Spinal cord (tissue), 10 donors: ENCODE data around the gene ULK4. TPM values are rescaled to one million over a fixed set of nuclear protein-coding genes. Genes with fewer than 3 reads are reported as not detected.

Source experiments
- DNase-seq, 6 donors: peaks; one replicate each; pipeline versions ENCODE4 v3.0.0 to v3.0.0-alpha.2; 2013 to 2015; ENCODE audit warnings: low spot score in 6 of 6, low read depth in 4 of 6
- H3K27ac ChIP-seq: one replicate; pipeline ENCODE4 v1.5.1; 2013; ENCODE audit warnings: low read depth, low read length, control low read depth
- H3K27me3 ChIP-seq: one replicate; pipeline ENCODE4 v1.6.1; 2013; ENCODE audit warnings: low read length; ENCODE audit not compliant: control insufficient read depth, insufficient read depth
- H3K36me3 ChIP-seq: one replicate; pipeline ENCODE4 v1.6.1; 2013; ENCODE audit warnings: low read length; ENCODE audit not compliant: control insufficient read depth, insufficient read depth
- H3K4me1 ChIP-seq: one replicate; pipeline ENCODE4 v1.6.1; 2013; ENCODE audit warnings: low read length; ENCODE audit not compliant: control insufficient read depth, insufficient read depth
- H3K4me3 ChIP-seq: one replicate; pipeline ENCODE4 v1.5.1; 2013; ENCODE audit warnings: low read depth, low read length, control low read depth
- H3K9me3 ChIP-seq: one replicate; pipeline ENCODE4 v1.6.1; 2013; ENCODE audit warnings: low read length; ENCODE audit not compliant: control insufficient read depth, insufficient read depth
- WGBS: methylation state at CpG from one replicate; pipeline ENCODE4 v1.1.5; 2013; ENCODE audit warnings: missing lambda C conversion rate; ENCODE audit not compliant: insufficient coverage; 5-methylcytosine and 5-hydroxymethylcytosine counted together
- polyA plus RNA-seq, 2 donors: library from polyadenylated mRNA; unstranded; fragments of 120-200 nt; gene quantifications; one replicate each; pipeline ENCODE4 v1.2.1, GENCODE V29; 2013; ENCODE audit not compliant: insufficient read length in 2 of 2
- total RNA-seq, 2 donors: library from RNA; depleted of rRNA in 1 of 2; stranded (reverse); fragments of 120-200 nt in 1 of 2; fragments of >200 nt in 1 of 2; gene quantifications; one replicate each; pipeline versions ENCODE4 v1.2.3 to v1.2.4, GENCODE V29; 2013 to 2014
- donor health status: healthy.

The ULK4 gene
- total and polyA plus RNA-seq, 4 donors, result 3.1 to 18.1 (median 9.7) TPM

DNA sequence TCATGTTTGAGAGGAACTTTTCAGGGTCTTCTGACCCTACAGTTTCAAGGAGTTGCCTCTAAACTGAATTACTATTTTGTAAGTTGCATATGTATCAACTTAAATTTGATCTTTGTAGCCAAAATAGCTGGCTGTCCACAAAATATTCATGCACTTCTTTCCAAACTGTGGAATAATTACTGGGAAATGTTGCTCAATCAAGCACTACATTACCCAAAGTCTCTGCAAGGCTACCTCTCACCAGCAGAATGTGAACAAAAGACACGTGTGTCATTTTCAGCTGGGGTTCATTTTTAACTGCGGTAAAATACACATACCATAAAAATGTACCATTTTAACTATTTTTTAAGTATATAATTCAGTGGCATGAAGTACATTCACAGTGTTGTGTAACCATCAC, 442.2 kb downstream of the ULK4 start:
- no peaks in the 10 kb centered on the region for H3K27me3 ChIP-seq
- no peak overlapping the region for H3K27ac ChIP-seq
- no peaks in the 10 kb centered on the region for H3K36me3 ChIP-seq
- H3K4me1 ChIP-seq, result no peaks in the 10 kb centered on the region
- H3K9me3 ChIP-seq, result no peaks in the 10 kb centered on the region
- no peak overlapping the region for H3K4me3 ChIP-seq
- DNase-seq, result no peak
- WGBS, result no CpG with 5 or more reads among the region's 2 CpGs

DNA sequence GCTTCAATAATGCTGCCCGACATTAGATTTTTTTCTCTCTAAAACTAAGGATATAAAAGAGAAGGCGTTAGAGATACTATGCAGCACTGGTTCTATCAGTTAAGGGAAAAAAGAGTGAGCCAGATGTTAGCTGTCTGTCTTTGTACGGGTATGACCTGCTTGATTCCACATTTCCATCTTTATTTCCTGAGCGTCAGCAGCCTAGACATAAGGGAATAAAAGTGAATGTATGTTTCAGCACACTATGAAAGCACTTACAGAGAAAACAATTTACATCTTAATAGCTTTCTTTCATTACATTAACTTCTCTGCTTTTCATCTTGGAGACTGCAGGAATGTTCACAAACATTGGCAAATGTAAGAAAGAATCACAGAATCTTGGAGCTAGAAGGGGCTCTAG, 443.3 kb downstream of the ULK4 start:
- H3K9me3 ChIP-seq, result no peaks in the 10 kb centered on the region
- no peaks in the 10 kb centered on the region for H3K27me3 ChIP-seq
- no peak overlapping the region for H3K27ac ChIP-seq
- no CpG with 5 or more reads among the region's 4 CpGs for WGBS
- DNase-seq, result peak in 2 of 6 donors; percentile 2 to 86
- H3K36me3 ChIP-seq, result no peaks in the 10 kb centered on the region
- no peak overlapping the region for H3K4me3 ChIP-seq
- H3K4me1 ChIP-seq, result no peaks in the 10 kb centered on the region

- no peak for DNase-seq
- Histone ChIP-seq H3K9me3 (peaks cover 5% of the 10 kb centered on the region), H3K36me3 (no peaks in the 10 kb centered on the region), H3K27ac (no peak overlapping the region), H3K4me1 (no peaks in the 10 kb centered on the region), H3K4me3 (no peak overlapping the region), H3K27me3 (no peaks in the 10 kb centered on the region)
- WGBS, result 91% methylated on average over 7 of the region's 7 CpGs
These were observed 453.7 kb downstream of the ULK4 start for GRCh38 chr3:41508063-41508696.

DNA sequence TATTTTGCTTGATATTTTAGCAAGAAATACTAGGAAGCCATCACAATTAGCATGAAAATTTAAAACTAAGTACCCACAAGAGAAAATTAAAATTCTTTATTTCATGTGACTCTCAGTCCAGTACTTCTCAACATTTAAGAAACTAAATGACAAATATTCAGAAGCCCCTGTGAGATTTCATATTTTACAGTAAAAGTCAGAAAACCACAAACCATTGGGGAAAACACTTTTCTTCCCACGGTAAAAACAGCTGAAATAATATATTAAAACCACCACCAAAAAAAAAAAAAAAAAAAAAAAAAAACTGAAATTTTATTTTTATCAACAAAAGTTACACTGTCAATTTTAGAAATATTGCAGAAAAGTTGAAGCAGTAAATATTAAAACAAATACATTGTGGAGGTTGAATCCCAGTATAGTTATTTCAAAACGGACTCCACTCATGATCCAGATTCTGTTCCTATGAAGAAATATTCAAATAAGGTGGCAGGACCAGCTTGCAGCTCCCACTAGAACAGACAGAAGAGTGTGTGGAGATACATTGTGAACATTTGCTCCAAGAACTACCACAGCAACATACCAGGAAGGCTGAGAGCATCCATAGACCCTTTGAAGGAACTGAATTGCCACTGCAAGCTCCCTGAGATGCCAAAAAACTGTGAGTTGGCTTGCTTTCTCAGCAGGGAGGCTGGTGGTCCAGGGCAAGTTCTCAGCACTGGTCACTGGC, 454.4 kb downstream of the ULK4 start:
- Histone ChIP-seq H3K36me3 (no peaks in the 10 kb centered on the region), H3K4me1 (no peaks in the 10 kb centered on the region), H3K27ac (no peak overlapping the region), H3K4me3 (no peak overlapping the region), H3K27me3 (no peaks in the 10 kb centered on the region), H3K9me3 (peaks cover 5% of the 10 kb centered on the region)
- DNase-seq, result no peak
- no CpG with 5 or more reads among the region's 2 CpGs for WGBS

DNA sequence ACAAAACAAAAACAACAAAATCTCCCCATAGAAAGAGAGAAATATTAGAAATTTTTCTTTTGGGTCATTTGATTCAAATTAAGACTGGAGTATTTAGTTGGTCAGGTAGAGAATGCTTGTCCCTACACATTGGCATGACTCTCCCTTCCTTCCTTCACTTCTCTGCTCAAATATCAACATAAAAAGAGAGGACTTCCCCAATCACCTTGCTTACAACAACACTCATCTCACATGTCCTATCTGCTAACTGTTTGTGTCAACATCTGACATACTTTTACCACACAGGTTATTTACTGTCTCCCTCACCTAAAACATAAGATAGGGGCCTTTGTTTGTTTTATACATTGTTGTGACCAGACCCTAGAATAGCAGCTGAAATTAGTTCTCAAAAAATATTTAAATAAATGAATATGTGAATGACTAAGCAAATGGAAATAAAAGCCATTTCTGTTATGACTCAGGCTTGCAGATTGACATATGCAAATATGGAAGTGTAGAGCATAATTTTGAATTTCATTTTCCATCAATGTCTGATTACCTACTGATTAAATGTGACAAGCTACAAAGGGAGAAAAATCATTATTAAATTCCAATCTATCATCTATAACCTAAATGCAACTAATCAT, 457.8 kb downstream of the ULK4 start:
- Histone ChIP-seq H3K27ac (no peak overlapping the region), H3K27me3 (no peaks in the 10 kb centered on the region), H3K4me3 (no peak overlapping the region), H3K4me1 (no peaks in the 10 kb centered on the region), H3K36me3 (no peaks in the 10 kb centered on the region), H3K9me3 (peaks cover 5% of the 10 kb centered on the region)
- no peak for DNase-seq

GRCh38 chr3:41502481-41502880, 459.4 kb downstream of the ULK4 start:
- H3K27me3 ChIP-seq, result no peaks in the 10 kb centered on the region
- no peaks in the 10 kb centered on the region for H3K4me1 ChIP-seq
- H3K9me3 ChIP-seq, result no peaks in the 10 kb centered on the region
- no peak overlapping the region for H3K4me3 ChIP-seq
- H3K27ac ChIP-seq, result no peak overlapping the region
- DNase-seq, result no peak
- no peaks in the 10 kb centered on the region for H3K36me3 ChIP-seq

- Histone ChIP-seq H3K36me3 (no peaks in the 10 kb centered on the region), H3K27ac (no peak overlapping the region), H3K27me3 (no peaks in the 10 kb centered on the region), H3K4me3 (no peak overlapping the region), H3K4me1 (no peaks in the 10 kb centered on the region), H3K9me3 (no peaks in the 10 kb centered on the region)
- no CpG with 5 or more reads among the region's 1 CpG for WGBS
- DNase-seq, result peak in 1 of 6 donors; percentile 66
These were observed 459.9 kb downstream of the ULK4 start for GRCh38 chr3:41502023-41502422.

- Histone ChIP-seq H3K27ac (no peak overlapping the region), H3K4me3 (no peak overlapping the region), H3K9me3 (no peaks in the 10 kb centered on the region), H3K27me3 (no peaks in the 10 kb centered on the region), H3K36me3 (no peaks in the 10 kb centered on the region), H3K4me1 (no peaks in the 10 kb centered on the region)
- no peak for DNase-seq
- WGBS, result no CpG with 5 or more reads among the region's 2 CpGs
These were observed 463.1 kb downstream of the ULK4 start for GRCh38 chr3:41498847-41499246.

DNA sequence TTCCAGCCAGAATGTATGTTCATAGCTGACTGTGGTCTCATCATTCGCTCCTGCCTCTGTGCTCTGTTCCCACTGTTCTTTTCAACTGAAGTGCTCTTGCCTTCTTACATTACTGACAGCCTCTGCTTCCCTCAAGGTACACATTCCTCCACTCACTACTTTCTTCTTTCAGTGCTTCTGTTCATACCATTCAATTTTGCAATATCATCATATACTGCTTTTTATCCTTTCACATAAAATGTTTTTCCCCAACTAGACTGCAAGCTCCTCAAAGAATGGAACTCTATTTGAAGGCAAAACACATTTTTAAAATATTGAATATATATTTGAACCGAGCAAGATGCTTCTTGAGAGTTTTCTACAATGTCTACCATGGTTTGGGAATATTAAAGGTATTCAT, 471.5 kb downstream of the ULK4 start:
- H3K9me3 ChIP-seq, result no peaks in the 10 kb centered on the region
- DNase-seq, result no peak
- H3K27me3 ChIP-seq, result no peaks in the 10 kb centered on the region
- H3K4me1 ChIP-seq, result no peaks in the 10 kb centered on the region
- no peak overlapping the region for H3K27ac ChIP-seq
- 95% methylated on average over 1 of the region's 2 CpGs for WGBS
- H3K36me3 ChIP-seq, result no peaks in the 10 kb centered on the region
- no peak overlapping the region for H3K4me3 ChIP-seq

- DNase-seq, result peak in 3 of 6 donors; percentile 0 to 53 (median 6)
- H3K4me1 ChIP-seq, result no peaks in the 10 kb centered on the region
- WGBS, result 14% methylated on average over 1 of the region's 1 CpG
- H3K27me3 ChIP-seq, result no peaks in the 10 kb centered on the region
- no peaks in the 10 kb centered on the region for H3K36me3 ChIP-seq
- H3K27ac ChIP-seq, result no peak overlapping the region
- no peak overlapping the region for H3K4me3 ChIP-seq
- no peaks in the 10 kb centered on the region for H3K9me3 ChIP-seq
These were observed 472.7 kb downstream of the ULK4 start for GRCh38 chr3:41489231-41489630.
